OCI-M2 (cell line): ENCODE data around the gene ZFAND3.

Experiments
- DNase-seq: peaks from one replicate; lab custom pipeline; 2025; ENCODE audit not compliant: unreplicated experiment; lab: John Stamatoyannopoulos, UW

Gene ZFAND3

GRCh38 chr6:37826993-37827392 is 7.5 kb downstream of the ZFAND3 start:
- no peak for DNase-seq

DNA sequence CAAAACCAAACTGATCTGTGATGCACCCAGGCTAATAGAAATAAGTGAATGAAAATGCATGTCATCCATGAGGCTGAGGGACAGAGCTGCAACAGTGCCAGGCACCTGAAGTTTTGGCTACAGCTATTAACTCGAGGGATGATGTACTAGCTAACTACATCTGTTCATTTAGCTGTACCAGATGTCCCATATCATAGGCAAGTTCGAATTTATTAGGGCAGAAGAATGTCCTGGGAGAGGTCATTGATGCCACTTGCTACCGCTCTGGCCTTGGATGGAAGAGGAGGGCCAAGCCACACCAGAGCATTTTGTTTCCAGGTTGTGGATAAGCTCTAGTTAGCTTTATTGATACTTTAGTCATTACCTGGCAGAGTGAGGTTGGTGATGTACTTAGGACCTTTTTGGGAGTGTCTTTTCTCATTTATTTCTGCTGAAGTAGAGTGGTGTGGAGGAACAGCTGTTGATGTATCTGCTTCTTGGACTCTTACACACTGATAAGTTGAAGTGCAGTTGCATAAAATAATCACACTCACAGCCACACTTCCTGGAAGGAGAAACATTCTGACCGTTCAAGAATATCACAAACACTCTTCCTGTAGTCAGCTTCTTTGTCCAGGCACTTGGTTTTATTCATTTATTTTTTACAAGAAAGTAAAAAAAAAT is 8.2 kb downstream of the ZFAND3 start:
- DNase-seq, result no peak

DNA sequence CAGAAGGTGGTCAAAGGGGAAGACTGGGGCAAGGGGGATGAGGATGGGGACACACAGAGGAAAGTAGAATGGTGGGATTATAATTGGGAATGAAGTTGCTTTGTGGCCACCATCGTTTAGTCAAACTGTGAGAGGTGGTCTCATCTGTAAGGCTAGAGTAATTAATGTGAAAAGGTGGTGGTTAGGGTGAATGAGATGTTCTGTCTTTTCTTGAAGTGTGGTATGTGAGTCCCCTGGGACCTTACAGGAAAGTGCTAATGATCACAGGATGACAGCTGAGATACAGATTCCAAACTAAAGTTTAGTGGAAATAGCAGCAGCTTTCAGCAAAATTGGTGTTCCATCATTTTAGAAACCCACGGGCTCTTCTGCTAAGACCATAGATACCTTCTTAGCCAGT is 10.7 kb downstream of the ZFAND3 start:
- DNase-seq, result no peak

DNA sequence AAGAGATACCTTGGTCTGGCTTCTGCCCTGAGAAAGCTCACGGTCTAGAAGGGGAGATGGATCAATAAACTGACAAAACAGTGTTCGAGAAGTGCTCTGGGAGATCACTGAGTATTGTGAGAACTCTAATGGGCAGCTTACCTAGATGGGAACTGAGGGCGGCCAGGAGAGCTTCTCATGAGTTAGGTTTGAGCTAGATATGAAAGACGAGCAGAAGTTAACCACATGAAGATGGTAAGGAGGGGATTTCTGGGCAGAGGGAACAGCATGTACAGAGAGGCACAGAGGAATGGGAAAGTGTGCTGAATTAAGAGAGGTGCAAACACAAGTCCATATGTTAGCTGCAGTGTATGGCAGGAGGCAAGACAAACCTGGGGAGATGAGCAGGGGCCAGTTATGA is 11.9 kb downstream of the ZFAND3 start:
- DNase-seq, result no peak

GRCh38 chr6:37835923-37836322 is 16.4 kb downstream of the ZFAND3 start:
- DNase-seq, result no peak

DNA sequence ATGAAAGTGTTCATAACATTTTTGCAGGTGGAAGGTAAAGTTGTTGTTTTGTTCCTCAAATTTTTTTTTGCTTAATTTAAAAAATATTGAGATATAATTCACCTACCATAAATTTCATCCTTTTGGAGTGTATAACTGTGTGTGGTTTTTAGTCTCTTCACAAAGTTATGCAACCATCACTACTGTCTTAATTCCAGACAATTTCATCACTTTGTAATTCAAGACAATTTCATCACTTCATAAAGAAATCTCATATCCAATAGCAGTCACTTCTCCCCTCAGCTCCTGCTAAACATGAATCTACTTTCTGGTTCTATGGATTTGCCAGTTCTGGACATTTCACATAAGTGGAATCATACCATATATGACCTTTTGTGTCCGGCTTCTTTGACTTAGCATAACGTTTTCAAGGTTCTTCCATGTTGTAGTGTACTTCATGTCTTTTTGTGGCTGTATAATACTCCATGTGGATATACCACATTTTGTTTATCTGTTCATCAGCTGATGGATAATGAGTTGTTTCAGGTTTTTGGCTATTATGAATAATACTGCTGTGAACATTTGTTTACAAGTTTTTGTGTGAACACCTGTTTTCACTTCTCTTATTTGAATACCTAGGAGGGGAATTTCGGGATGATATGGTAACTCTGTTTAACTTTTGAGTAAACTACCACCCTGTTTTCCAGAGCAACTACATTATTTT is 18.8 kb downstream of the ZFAND3 start:
- DNase-seq, result no peak

- DNase-seq, result no peak
These were observed 20.8 kb downstream of the ZFAND3 start for GRCh38 chr6:37840143-37840939.

DNA sequence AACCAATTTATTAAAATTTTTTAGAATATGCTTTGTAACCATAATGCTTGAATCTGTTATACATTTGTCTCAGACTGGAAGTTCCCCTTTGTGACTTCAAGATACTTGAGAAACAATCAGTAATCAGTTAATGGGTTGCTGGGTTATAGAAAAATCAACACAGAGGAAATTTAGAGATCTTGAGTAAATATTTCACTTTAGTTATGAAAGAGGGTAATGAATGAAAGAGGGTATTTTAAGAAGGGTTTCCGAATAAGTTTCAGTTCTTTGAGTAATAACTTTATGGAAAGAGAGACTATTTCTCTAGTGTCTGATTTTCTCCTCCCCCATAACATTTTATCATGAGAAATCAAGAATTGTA is 21.4 kb downstream of the ZFAND3 start:
- DNase-seq, result no peak

DNA sequence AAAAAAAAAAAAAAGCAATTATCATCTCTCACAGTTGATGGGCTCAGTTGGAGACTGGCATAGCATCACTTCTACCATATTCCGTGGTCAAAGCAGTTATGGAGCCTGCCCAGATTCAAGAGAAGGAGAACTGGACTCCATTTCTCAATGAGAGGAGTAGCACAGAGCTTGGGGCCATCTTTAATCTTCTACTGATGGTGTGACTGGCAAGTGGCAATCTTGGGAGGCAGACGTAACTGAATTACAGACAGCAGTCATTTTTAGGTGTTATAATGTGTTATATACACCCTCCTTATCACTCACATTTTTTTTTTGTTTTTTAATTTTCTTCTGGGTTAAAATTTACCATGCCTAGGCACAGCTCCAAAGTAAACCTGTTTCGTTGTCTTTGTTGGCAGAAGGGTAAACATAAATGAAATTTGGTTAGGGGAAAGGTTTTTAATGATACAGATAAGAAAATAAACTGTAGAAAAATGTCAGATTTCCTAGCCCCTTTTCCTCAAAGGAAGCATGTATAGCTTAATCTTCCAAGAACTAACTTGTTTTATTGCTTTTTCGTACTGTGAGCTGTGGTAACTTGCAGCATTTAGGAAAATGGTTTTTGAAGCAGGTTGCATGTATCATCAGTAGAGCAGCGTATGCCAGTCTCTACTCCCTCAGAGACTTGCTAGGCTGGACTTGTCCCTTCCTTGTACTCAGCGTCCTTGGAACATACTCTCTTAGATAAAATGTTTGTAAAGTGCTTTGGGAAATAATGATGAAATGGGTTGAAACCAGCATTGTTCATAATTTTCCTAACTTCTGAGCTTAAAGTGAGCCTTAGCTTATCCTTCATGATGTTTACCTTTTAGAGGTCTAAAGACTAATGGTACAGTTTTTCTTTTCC is 25.7 kb downstream of the ZFAND3 start:
- DNase-seq, result no peak

GRCh38 chr6:37845930-37846329 is 26.4 kb downstream of the ZFAND3 start:
- no peak for DNase-seq

GRCh38 chr6:37847704-37848103 is 28.2 kb downstream of the ZFAND3 start:
- no peak for DNase-seq

GRCh38 chr6:37848371-37848770 is 28.8 kb downstream of the ZFAND3 start:
- DNase-seq, result no peak

DNA sequence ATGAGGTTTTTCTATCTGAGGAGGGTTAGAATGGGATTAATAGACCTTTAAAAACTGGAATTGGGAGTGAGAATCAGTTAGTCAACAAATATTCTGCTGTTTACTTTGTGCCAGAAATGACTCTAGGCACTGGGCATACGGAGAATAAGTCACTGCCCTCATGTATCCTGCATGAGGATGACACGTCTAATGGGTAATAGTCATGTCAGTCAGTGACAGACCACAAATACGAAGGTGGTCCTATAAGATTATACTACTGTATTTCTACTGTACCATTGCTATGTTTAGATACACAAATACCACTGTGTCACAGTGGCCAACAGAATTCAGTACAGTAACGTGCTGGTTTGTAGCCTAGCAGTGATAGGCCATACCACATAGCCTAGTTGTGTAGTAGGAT is 30.7 kb downstream of the ZFAND3 start:
- DNase-seq, result no peak

GRCh38 chr6:37850728-37851285 is 31.3 kb downstream of the ZFAND3 start:
- DNase-seq, result no peak

- no peak for DNase-seq
These were observed 32.5 kb downstream of the ZFAND3 start for GRCh38 chr6:37851997-37852524.

DNA sequence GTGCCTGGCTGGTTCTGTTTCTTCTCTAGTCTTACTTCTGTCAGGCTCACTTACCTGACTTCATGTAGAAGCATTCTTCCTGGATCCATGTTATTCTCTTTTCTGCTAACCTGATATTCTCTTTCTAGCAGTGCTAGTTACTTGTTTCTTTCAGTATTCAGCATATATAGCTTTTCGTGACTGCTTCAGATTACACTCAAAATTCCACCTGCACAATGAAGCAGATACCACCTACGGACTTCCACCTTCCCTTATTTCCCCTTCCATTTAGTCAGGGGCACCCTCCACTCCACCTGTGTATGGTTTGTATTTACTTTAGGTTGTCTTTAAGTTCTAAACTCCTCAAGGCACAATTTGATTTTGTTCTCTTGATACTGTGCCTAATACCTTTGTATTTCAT is 36.8 kb downstream of the ZFAND3 start:
- DNase-seq, result no peak

DNA sequence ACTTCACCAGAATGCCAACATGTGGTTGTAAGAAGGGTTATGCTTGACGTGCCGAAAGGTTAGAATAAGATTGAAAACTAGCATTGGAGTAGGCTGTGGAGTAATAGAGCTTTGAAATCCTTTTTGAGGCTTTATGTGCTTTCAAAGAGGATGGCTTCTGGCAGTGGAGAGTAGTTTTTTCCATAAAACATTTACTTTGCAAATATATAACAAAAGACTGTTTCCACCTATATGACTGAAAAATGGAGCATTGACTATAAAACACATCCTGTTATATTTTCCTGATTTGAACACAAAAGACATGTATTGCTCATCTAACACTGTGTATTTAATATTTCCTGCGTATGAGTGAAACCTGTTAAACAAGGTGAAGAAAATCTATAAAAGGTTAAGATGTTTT is 38.8 kb downstream of the ZFAND3 start:
- no peak for DNase-seq

GRCh38 chr6:37860226-37860839 is 40.8 kb downstream of the ZFAND3 start:
- no peak for DNase-seq

- no peak for DNase-seq
These were observed 41.9 kb downstream of the ZFAND3 start for GRCh38 chr6:37861452-37861851.

DNA sequence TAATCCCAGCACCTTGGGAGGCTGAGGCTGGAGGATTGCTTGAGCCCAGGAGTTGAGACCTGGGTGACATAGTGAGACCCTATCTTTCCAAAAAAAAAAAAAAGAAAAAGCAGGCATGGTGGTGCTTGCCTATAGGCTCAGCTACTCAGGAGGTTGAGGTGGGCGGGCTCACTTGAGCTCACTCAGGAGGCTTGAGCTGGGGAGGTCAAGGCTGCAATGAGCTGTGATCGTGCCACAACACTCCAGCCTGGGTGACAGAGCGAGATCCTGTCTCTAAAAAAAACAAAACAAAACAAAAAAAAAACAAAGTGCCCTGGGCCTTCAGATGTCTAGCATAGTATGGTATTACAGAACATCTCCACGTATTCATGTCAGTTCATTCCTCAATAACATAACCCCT is 42.9 kb downstream of the ZFAND3 start:
- DNase-seq, result no peak
